ENCODE data around the gene DENND5B.
"Not testable (repeated sequence)": the region's sequence is repeated elsewhere in the genome, so short reads cannot be mapped to it uniquely, and the experiment has no call there.

Gene DENND5B

DNA sequence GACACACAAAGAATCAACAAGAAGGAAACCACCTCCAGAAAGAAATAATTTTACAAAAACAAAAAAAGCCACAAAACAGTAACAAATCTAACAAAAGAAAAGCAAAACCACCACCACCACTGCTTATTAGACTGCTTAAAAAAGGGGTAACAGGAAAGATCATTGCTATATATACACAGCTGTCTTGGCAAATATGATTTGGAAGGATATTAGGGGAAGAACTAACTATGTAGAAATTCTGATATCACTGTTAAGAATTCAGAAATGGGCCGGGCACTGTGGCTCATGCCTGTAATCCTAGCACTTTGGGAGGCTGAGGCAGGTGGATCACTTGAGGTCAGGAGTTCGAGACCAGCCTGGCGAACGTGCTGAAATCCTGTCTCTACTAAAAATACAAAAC, 92.5 kb downstream of the DENND5B start:
- DNase-seq: no peak

DNA sequence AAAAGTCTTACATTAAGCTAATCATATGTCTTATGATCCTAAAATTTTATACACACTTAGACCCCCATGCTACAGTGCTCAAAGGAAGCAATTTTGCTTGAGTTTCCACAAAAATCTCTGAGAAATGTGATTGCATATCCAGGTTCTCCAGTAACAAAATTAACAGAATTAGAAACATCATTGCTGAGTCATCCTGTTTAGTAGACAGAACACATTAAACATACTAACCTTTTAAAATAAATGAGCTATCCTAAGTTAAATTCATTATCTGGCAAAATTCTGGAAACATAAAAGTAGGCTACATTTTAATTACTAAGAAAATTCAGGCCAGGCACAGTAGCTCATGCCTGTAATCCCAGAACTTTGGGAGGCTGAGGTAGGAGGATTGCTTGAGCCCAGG, 94.7 kb downstream of the DENND5B start:
- no peak for DNase-seq

DNA sequence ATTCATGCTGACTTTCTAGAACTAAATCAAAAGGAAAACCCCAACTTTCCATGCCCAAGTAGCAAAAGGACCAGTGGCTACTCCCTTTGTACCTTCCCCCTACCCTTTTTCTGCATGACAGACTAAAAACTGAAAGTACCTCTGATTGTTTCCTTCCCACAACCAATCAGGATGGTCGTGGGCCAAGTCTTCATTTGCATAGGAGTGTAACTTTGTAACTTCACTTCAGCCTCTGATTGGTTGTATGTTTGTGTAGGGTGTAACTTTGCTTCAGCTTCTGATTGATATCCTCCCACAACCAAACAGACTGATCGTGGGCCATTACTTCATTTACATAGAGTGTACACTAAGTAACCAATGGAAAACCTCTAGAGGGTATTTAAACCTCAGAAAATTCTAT, 96.5 kb downstream of the DENND5B start:
- no peak for DNase-seq

DNA sequence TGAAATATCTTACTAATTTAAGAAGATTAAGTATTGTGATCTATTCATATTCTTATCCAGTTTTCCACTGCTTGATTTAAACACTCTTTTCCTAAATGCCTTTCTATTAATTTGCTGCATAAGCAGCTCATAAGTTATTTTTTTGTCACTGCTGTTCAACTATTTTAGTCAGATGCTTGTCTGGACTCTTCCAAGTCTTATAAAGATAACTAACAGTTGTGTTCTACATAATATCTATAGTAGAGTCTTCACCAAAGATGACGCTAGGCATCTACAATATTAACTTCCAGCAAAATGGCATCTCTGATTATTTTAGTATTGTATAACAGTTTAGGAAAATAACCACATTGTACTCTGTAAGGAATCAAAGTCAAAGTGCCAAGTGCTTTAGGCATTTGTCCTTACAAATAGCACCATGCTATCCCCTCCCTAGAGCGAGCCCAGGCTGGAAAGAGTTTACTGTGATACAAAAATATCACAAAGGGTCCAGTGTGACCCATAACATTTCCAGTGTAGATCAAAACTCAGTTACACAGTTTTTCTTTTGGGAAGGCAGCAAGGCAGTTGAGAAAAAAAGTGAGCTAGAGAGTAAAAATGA, 98.2 kb downstream of the DENND5B start:
- DNase-seq: no peak

DNA sequence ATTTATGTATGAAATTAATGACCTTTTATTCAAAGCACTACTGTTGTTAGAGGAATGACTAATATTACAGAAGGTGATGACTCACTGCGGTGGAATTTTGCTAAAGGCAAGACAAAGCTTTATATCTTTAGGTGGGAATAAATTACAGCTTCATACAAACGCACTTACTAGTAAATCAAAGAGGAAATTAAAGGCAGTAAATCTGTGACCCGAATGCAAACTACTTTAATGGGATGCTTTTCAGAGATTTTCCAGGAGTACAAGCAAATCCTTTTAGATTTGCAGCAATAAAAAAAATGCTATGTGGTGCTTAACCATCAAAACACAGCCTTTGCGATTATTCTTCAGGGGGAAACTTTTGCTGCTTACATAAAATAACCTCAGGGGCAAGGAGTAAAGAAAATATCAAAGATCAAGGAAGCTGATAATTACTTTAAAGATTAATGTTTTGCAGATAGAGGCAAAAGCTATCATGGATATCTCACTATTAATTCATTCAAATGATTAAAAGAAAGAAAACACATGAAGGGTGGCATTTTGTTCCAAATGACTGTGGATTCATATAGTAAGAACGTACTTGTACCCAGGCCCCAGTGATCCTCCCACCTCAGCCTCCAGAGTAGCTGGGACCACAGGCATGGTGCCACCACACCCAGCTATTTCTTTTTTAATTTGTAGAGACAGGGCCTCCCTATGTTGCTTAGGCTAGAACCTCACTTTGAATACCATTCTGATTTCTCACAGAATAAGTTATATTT, 98.9 kb downstream of the DENND5B start:
- no peak for DNase-seq

DNA sequence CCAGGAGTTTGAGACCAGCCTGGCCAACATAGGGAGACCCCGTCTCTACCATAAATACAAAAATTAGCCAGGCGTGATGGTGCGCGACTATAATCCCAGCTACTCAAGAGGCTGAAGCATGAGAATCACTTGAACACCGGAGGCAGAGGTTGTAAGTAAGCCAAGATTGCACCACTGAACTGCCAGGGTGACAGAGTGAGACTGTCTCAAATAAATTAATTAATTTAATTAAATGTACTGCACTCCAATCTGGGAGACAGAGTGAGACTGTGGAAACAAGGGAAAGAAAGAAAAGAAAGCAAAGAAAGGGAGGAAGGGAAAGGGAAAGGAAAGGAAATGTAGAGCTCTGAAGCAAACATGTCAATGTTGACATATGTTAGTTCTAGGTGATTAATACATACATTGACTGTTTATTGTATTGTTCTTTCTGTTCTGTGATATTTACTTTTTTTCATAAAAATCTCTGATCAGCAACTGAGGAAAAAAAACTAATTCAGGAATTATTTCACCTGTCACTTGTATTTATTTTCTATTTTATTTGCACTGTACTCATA, 99.6 kb downstream of the DENND5B start:
- DNase-seq: no peak

DNA sequence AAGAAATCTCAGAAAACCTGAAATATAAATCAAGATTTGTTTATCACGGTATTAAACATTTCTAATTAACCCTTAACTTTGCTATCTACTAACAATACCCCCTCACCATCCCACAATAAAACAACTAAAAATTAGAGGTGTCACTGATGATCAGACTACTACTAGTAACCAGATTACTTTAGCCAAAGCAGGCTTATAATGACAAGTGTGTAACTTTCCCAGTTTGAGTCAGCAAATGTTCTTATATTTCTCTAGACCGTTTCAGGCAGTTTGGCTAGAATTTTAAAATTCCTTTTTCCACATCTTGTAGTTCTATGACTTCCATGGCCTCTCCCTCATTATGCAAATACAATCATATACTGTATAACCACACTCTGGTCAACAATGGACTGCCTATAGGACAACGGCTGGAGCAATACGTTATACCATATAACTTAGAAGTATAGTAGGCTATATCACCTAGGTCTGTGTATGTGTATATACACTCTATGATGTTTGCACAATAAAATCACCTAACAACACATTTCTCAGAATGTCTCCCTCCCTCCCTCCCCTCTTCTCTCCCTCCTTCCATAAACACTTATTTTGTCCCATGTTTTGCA, 102.1 kb downstream of the DENND5B start:
- no peak for DNase-seq

DNA sequence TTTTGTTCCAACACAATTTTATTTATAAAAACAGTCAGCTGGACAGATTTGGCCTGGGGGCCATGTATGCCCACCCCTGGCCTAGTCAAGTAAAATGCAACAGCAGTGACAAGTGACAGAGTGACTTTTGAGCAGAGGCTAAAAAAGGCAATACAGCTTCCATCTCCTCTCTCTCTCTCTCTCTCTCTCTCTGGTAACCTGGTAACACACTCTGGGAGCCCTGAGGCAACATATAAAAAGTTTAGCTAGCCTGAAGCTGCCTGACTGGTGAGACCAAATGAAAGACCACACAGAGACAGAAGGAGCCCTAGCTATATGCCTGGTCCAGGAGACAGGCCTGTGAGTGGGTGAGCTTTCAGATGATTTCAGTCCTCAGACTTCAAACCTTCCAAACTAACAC, 105.4 kb downstream of the DENND5B start:
- no peak for DNase-seq

DNA sequence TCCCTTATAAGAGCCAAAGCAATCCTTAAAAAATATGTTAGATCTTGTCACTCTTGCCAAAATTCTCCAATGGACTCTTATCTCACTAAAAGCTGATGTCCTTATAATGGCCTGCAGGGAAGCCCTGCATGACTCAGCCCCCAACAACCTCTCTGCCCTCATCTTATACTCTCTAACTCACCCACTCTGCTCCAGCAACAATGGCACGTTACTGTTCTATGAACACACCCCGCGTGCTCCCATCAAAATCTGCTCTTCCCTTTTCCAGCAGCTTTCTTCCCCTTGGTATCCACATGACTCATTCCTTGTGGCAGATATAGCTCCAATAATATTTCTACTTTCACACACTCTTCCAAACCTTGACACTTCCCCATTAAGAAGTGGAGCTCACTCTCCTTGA, 108.1 kb downstream of the DENND5B start:
- DNase-seq: no peak

DNA sequence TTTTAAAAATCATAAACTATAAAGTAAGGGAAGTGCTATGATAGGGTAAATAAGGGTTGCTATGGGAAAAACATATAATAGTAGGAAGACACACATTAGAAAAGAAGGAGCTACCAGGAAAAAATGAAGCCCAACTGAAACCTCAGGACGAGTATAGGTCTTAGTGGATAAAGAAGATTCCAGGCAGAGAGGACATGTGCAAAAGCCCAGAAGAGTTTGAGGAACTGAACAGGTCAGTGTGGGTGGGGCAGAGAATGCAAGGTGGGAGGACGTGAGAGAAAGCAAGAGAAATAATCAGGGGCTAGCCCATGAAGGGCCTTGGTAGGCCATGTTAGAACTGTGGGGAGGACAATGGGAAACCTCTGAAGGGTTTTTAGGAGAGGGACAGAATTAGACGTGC, 109.5 kb downstream of the DENND5B start:
- DNase-seq: no peak

DNA sequence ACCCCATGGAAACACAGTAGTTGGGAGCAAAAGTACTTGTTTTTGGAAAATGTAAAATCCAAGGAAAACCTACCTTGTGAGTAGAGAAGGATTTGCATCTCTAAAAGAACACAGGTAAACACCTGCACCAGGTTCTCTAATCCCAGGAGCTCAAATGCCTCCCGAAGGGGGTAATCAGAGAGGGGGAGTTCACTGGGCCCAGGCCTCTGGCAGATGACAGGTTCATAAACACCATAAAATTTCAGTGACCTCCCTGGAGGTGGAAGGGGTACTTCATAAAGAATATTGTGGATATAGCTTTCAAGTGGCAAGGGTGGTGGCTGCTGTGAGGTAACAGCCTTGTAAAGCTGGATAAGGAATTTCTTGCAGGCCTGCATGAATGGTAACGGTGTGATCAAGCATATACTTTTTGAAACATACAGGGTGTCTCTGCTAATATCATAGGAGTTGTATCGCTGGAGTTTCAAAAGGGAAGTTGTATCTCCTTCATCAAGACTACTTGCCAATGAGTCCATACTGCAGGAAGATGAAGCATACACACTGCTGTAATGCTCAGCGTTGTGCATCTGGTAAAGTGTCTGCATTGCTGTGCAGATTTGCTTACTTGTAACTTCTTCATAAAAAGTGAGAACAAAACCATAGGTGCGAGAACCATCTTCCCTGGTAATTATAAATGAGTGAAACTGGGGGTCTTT, 111.3 kb downstream of the DENND5B start:
- DNase-seq: no peak

DNA sequence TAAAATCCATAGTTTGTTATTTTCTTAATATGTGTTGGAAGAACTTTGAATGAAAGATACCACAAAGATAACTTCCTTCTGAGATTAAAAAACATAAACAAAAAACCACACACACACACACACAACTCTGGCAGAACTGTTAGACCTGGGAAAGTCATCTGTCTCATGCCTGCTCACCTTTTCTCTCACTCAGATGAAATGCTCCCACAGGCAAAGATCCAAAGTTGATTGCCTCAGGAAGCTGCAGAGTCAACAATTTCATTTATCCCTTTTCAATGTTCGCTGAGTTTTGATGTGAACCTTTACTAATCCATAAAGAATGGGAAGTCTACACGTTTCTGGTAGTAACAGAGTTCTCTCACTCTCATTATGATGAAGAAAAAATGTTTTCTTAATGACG, 112.0 kb downstream of the DENND5B start:
- no peak for DNase-seq

DNA sequence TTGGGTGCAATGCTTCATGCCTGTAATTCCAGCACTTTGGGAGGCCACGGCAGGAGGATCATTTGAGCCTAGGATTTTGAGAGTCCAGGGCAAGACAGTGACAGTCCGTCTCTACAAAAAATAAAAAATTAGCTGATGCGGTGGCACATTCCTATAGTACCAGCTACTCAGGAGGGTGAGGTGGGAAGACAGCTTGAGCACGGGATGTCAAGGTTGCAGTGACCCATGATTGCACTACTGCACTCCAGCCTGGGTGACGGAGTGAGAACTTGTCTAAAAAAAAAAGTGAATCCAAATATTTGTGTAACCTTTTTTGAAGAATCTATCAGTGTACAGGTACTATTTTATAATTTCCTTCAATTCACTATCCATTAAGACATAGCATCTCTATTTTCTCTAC, 112.5 kb downstream of the DENND5B start:
- DNase-seq: no peak

DNA sequence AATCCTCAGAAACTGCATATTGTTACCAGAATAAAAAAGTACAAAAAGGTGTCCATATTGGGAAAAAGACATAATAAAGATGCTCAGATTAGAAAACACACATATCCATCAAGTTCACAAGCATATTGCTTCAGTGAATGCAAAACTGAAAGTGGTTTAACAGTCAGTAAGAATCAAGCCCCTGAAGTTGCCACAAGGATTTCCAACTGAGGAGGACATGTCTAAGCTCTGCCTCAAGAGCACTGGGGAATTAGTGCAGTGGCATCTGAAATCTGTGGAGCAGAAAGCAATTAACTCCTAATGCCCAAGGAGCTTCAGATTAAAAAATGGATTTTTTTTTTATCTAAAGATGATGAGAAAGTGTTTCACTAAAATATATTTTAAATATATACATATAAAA, 113.2 kb downstream of the DENND5B start:
- DNase-seq: no peak

DNA sequence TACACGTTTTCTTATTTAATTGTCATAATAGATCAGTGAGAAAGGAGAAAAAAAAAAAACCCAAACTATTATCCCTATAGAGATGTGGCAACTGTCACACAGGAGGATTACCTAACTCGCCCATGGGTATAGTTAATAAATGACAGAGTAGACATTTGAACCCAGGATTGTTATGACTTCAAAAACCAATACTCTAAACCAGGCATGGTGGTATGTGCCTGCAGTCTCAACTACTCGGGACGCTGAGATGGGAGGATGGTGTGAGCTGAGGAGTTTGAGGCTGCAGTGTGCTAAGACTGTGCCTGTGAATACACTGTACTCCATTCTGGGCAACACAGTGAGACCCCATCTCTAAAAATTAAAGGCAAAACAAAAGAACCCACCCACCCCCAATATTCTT, 114.5 kb downstream of the DENND5B start:
- DNase-seq: no peak

DNA sequence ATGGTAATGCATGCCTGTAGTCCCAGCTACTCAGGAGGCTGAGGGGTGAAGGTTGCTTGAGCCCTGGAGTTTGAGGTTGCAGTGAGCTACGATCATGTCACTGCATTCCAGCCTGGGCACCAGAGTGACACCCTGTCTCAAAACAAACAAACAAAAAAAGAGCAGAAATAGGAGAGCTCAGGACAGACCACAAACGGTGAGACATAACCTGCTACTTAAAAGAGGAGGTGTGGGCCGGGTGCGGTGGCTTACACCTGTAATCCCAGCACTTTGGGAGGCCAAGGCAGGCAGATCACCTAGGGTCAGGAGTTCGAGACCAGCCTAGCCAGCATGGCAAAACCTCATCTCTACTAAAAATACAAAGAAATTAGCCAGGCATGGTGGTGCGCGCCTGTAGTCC, 115.3 kb downstream of the DENND5B start:
- not testable (repeated sequence) for DNase-seq

DNA sequence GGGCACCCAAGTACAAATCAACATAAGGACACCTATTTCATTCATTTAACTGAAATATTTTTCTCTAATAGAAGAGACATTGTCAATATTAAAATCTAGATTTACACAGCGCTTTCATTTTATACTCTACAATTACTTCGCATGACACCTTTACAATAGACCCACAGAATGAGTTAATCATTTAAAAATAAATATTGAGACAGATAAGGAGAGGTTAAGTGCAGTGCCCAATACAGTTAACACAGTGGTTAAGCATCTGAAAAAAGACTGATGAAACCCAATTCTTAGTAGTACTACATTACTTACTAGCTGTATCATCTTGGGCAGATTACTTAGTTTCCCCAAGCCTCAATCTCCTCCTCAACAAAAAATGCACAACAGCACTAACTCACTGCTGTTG, 116.2 kb downstream of the DENND5B start:
- no peak for DNase-seq

DNA sequence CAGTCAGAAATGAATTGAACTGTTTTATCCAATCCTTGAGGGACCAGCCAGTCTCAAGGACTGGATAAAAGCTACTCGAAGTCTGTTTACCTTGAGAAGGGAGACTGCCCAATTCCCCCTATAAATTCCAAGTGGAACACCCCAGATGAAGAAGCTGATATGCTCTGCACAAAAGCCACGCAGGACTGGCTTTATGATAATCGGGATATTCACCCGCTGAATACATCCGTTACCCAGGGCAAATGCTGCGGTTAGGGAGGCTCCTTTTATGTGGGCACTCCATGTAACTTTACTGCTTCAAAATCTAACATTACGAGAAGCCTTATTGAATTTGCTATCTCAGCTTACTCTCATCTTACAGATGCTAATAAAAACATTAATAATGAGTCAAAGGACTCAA, 119.1 kb downstream of the DENND5B start:
- no peak for DNase-seq

DNA sequence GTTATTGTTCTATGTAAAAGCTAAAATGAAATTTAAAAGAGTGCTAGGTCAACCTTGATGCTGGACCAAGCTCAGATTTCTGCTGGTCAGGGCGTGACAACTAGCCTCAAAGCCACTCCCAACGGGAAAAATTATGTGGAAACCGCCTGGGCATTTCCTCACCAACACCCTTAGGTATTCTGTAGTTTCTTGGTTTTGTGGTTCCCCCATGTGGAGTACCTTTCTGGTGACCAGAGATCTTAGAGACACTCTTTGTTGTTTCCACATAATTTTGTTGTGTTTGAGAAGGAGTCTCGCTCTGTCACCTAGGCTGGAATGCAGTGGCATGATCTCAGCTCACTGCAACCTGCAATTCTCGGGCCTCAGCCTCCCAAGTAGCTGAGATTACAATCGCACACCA, 119.9 kb downstream of the DENND5B start:
- no peak for DNase-seq

DNA sequence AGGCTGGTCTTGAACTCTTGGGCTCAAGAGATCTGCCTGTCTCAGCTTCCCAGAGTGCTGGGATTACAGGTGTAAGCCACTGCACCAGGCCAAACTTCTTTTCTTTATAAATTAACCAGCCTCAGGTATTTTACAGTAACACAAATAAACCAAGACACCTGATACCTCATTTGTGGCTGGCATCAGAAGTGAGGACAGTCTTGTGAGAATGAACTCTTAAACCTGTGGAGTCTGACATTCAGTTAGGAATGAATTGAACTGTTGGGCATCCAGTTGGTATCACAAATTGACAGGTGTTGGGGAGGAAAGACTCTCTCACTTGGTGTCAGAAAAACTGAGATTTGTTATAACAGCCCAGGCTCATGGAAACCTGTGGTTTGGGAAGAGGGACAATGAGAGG, 120.5 kb downstream of the DENND5B start:
- DNase-seq: no peak

DNA sequence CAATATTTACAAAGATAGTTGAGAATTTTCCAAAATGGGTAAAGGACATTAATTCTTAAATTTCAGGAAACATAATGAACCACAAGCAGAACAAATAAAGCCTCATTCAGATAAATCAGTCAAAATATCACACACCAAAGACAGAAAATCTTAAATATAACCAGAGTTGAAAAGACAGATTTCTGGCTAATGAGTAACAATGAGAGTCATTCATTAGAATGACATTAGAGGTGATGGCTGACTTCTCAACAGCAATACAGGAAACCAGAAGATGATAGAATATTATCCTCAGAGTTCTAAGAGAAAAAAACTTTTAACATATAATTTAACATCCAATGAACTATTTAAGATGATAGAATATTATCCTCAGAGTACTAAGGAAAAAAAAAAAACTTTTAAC, 124.2 kb downstream of the DENND5B start:
- no peak for DNase-seq

DNA sequence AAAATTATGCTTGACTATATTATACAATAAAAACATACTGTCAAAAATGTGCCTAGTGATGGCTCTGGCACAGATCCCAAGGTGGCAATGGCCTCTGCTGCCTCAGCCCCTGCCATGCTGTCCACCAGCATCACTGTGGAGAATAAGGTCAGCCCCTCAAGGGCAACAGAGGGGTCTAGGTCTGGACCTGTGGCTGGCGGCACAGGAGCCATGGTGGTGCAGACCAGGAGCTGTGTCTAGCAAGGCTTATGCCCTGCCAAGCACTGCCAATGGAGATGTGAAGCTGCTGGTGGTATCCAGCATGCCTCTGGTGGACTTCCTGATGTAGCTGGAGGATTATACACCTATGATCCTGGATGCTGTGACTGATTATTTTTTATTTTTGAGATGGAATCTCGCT, 125.9 kb downstream of the DENND5B start:
- no peak for DNase-seq

DNA sequence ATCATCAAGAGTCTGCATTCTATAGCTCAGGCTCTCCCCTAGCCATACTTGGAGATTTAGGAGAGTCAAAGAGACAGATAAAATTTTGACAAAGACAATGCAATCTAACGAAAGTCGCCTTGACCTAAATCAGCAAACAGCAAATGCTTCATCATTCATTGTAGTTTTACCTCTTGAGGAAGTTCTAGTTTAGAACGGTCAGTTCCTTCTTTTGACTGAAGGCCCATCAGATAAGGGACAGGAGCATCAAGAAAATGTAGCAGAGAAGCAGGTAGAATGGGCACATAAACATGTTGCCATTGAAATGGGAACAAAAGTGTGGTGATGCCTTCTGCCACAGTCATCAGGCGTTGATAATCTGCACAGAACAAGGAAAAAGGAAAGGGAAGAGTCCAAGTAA, 130.9 kb downstream of the DENND5B start:
- no peak for DNase-seq

DNA sequence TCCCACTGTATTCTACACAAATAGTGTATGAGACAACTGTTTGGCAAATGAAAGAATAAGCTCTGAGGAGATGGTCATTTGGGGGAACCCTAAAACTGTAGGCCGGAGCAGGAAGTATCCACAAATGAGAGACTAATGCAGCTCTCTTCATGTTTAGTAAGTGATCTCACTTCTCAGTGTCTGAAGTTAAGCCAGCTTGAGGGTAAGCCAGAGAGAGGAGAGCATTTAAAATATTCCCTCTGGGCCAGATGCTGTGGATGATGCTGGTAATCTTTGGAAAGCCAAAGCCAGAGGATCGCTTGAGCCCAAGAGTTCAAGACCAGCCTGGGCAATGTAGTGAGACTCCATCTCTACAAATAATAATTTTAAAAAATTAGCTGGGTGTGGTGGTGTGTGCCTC, 134.4 kb downstream of the DENND5B start:
- no peak for DNase-seq

All from stimulated activated CD4-positive, alpha-beta T cell treated with anti-CD3 and anti-CD28 coated beads, Interleukin-2, amount 100 ng/mL, for 24 hours (primary cell).